ENCODE measurements around the gene ADAMTS20.
"Not testable (repeated sequence)": the region's sequence is repeated elsewhere in the genome, so short reads cannot be mapped to it uniquely, and the experiment has no call there.

ADAMTS20 gene

GRCh38 chr12:43357141-43357540 is 194.9 kb downstream of the ADAMTS20 start:
- no peak for DNase-seq (ENCODE audit: low spot score)
- in situ Hi-C loops (cut with MboI; ENCODE audit: low pct_unique_long_range_greater_than_20kb, low sequenced_read_pairs, unreplicated experiment): no loop called here
- TF ChIP-seq CTCF (IDR thresholded peaks at IDR 0.05; ENCODE audit: extremely low read depth, insufficient read depth, missing control alignments): no peak

GRCh38 chr12:43352001-43352400 is 200.0 kb downstream of the ADAMTS20 start:
- TF ChIP-seq CTCF (IDR thresholded peaks at IDR 0.05; ENCODE audit: extremely low read depth, insufficient read depth, missing control alignments): no peak
- in situ Hi-C loops (cut with MboI; ENCODE audit: low pct_unique_long_range_greater_than_20kb, low sequenced_read_pairs, unreplicated experiment): no loop called here
- DNase-seq (ENCODE audit: low spot score): no peak

- DNase-seq (ENCODE audit: low spot score): no peak
- in situ Hi-C loops (cut with MboI; ENCODE audit: low pct_unique_long_range_greater_than_20kb, low sequenced_read_pairs, unreplicated experiment): no loop called here
- TF ChIP-seq CTCF (IDR thresholded peaks at IDR 0.05; ENCODE audit: extremely low read depth, insufficient read depth, missing control alignments): peak; percentile 20
Measured at GRCh38 chr12:43349863-43350262, 202.1 kb downstream of the ADAMTS20 start.

- DNase-seq (ENCODE audit: low spot score): no peak
- TF ChIP-seq CTCF (IDR thresholded peaks at IDR 0.05; ENCODE audit: extremely low read depth, insufficient read depth, missing control alignments): no peak
- in situ Hi-C loops (cut with MboI; ENCODE audit: low pct_unique_long_range_greater_than_20kb, low sequenced_read_pairs, unreplicated experiment): no loop called here
Measured at GRCh38 chr12:43348221-43348620, 203.8 kb downstream of the ADAMTS20 start.

- in situ Hi-C loops (cut with MboI; ENCODE audit: low pct_unique_long_range_greater_than_20kb, low sequenced_read_pairs, unreplicated experiment): no loop called here
- no peak for DNase-seq (ENCODE audit: low spot score)
- no peak for TF ChIP-seq CTCF (IDR thresholded peaks at IDR 0.05; ENCODE audit: extremely low read depth, insufficient read depth, missing control alignments)
Measured at GRCh38 chr12:43347026-43347425, 205.0 kb downstream of the ADAMTS20 start.

GRCh38 chr12:43345023-43345422 is 207.0 kb downstream of the ADAMTS20 start:
- no peak for DNase-seq (ENCODE audit: low spot score)
- TF ChIP-seq CTCF (IDR thresholded peaks at IDR 0.05; ENCODE audit: extremely low read depth, insufficient read depth, missing control alignments): no peak
- in situ Hi-C loops (cut with MboI; ENCODE audit: low pct_unique_long_range_greater_than_20kb, low sequenced_read_pairs, unreplicated experiment): no loop called here

GRCh38 chr12:43341785-43342313 is 210.2 kb downstream of the ADAMTS20 start:
- DNase-seq (ENCODE audit: low spot score); in situ Hi-C loops (cut with MboI; ENCODE audit: low pct_unique_long_range_greater_than_20kb, low sequenced_read_pairs, unreplicated experiment): not testable (repeated sequence)

Measured in GM13977 (cell line).